ENCODE measurements around the gene DNASE1L2. TPM values are rescaled to one million over a fixed set of nuclear protein-coding genes. Genes with fewer than 3 reads are reported as not detected.

DNASE1L2 gene
- total and polyA plus RNA-seq, 2 of the 4 experiments (the other 2 are of a cell fraction): 0.18 to 0.75 TPM

DNA sequence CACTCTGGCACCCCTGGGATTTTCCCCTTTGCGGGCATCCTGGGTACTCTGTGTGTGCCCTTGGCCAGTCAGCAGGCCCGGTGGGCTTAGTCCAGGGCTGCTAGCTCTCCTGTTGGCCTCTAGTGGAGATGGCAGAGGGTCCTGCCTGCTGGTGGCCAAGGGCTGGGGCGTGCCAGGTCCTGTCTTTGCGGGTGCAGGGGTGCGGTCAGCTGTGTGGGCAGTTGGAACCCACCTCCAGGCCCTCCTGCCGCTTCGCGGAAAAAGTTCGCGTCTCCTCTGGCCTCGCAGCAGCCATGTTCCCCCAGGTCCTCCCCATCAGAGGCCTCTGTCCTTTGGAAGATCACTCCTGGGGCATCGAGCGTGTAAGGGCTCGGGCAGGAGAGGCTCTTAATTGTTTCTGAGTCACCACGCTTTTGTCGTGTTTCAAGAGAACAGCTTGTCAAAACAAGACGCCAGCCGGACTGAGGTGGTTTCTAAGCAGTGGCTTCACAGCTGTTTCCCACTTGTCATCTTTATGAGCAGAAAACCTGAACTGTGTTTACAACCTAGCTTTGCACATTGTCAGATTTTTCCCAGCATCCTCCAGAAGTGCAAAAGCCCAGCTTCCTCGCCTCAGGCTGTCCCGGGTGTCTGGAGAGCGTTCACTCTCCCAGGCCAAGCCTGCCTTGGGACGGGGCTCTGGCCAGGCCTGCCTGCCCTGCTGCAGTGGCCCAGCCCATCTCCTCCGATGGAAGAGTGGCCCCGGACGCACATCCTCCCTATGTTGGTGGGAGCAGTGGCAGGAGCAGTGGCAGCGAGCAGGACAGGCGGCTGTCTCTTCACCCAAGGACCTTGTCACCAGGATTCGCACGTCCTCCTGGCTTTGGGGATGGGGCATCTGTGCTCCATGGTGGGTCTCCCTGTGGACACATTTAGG, 5.0 kb upstream of the DNASE1L2 start:
- peaks cover 24% of the 10 kb centered on the region for H4K20me1 ChIP-seq (ENCODE audit: insufficient read depth, low read length)
- no peak overlapping the region for H2BK120ac ChIP-seq (ENCODE audit: low read depth, low read length)
- ATAC-seq (ENCODE audit: low read depth): no peak
- no peaks in the 10 kb centered on the region for H3K9me3 ChIP-seq (ENCODE audit: control insufficient read depth, insufficient read depth, low read length)
- H3K9ac ChIP-seq (ENCODE audit: low read depth, low read length): no peak overlapping the region
- H3K4me3 ChIP-seq (ENCODE audit: insufficient read depth, low read depth, low read length): no peak overlapping the region
- H3K36me3 ChIP-seq (ENCODE audit: control insufficient read depth, insufficient read depth, low read length): peaks cover 60% of the 10 kb centered on the region
- H2AK5ac ChIP-seq (ENCODE audit: low read depth, low read length): no peak overlapping the region
- H3K4me1 ChIP-seq (ENCODE audit: control insufficient read depth, insufficient read depth, low read length): peaks cover 4% of the 10 kb centered on the region
- no peak overlapping the region for H3K4me2 ChIP-seq (ENCODE audit: low read depth, low read length)
- in situ Hi-C loops (cut with MboI; ENCODE audit: low sequenced_read_pairs): no loop called here
- H3K56ac ChIP-seq (ENCODE audit: extremely low read depth, insufficient read depth, low read length): no peak overlapping the region
- no TSS peak for BruUV-seq (replicated peaks)
- no peak overlapping the region for H4K8ac ChIP-seq (ENCODE audit: low read depth in 2 of 2, low read length in 2 of 2)
- H3K27me3 ChIP-seq (ENCODE audit: control insufficient read depth, insufficient read depth, low read length): peaks cover under 1% of the 10 kb centered on the region; the same call in 1 of the 2 replicates
- ChIA-PET CTCF (no interaction called here), POLR2A (ENCODE audit: unreplicated experiment) (no interaction called here)
- intact Hi-C loops (cut with micrococcal nuclease): no loop called here
- H3K18ac ChIP-seq (ENCODE audit: low read depth, low read length): no peak overlapping the region
- WGBS, 2 experiments (ENCODE audit: extremely low coverage in 2 of 2, insufficient read length in 1 of 2): 82% methylated on average over 16 of the region's 29 CpGs; no CpG with 5 or more reads in 1 of the 2 experiments
- H2AFZ ChIP-seq (replicated peaks; ENCODE audit: low read length, poor library complexity): no peak overlapping the region
- no peak overlapping the region for H2BK5ac ChIP-seq (ENCODE audit: low read depth, low read length, poor library complexity, severe bottlenecking)
- no peak overlapping the region for H2BK15ac ChIP-seq (ENCODE audit: low read depth, low read length)
- dilution Hi-C loops (cut with HindIII; ENCODE audit: low sequenced_read_pairs, unreplicated experiment): no loop called here
- H3K9me1 ChIP-seq (ENCODE audit: insufficient read depth, low read length): peaks cover 6% of the 10 kb centered on the region; the same call in 1 of the 2 replicates
- no peak overlapping the region for H3K23ac ChIP-seq (ENCODE audit: low read depth, low read length)
- no peak overlapping the region for H3K4ac ChIP-seq (ENCODE audit: low read depth, low read length)
- no peak overlapping the region for H2BK20ac ChIP-seq (ENCODE audit: low read depth, low read length)
- H3K79me1 ChIP-seq (ENCODE audit: low read depth in 1 of 2, low read length in 2 of 2): peaks cover 2 to 25% of the 10 kb centered on the region in 2 experiments; a peak in 3 of 4 replicates
- H3K27ac ChIP-seq (ENCODE audit: insufficient read depth, low read length): no peak overlapping the region
- no peak overlapping the region for H2AK9ac ChIP-seq (replicated peaks; ENCODE audit: low read depth, low read length, poor library complexity)
- DNase-seq: no peak
- H3K14ac ChIP-seq (replicated peaks; ENCODE audit: low read depth, low read length): no peak overlapping the region
- no peak overlapping the region for H4K91ac ChIP-seq (ENCODE audit: insufficient read depth, low read depth, low read length)
- no peak overlapping the region for H4K5ac ChIP-seq (ENCODE audit: low read depth, low read length)
- TF ChIP-seq SMC3 (IDR thresholded peaks at IDR 0.05; ENCODE audit: low read depth, low read length) (no peak), MXI1 (IDR thresholded peaks at IDR 0.05; ENCODE audit: borderline replicate concordance, low read depth, low read length) (no peak), RCOR1 (IDR thresholded peaks at IDR 0.05; ENCODE audit: insufficient replicate concordance, low read length) (no peak), RFX5 (IDR thresholded peaks at IDR 0.05; ENCODE audit: low read depth, low read length) (no peak), NFE2L2 (IDR thresholded peaks at IDR 0.05; ENCODE audit: low read depth, low read length) (no peak), BHLHE40 (IDR thresholded peaks at IDR 0.05; ENCODE audit: low read depth, low read length) (no peak), CHD1 (IDR thresholded peaks at IDR 0.05; ENCODE audit: low read depth, low read length) (no peak), MAZ (IDR thresholded peaks at IDR 0.05; ENCODE audit: borderline replicate concordance, low read depth, low read length) (no peak), USF2 (IDR thresholded peaks at IDR 0.05; ENCODE audit: low read depth, low read length) (no peak), FOS (IDR thresholded peaks at IDR 0.05; ENCODE audit: low read depth, low read length) (no peak), POLR2A (IDR thresholded peaks at IDR 0.05; ENCODE audit: low read depth, low read length) (no peak), ELK1 (IDR thresholded peaks at IDR 0.05; ENCODE audit: borderline replicate concordance, low read depth, low read length) (no peak), RAD21 (IDR thresholded peaks at IDR 0.05; ENCODE audit: low read length) (no peak), MAFK (IDR thresholded peaks at IDR 0.05; ENCODE audit: low read depth, low read length) (no peak), CEBPB (IDR thresholded peaks at IDR 0.05; ENCODE audit: low read depth, low read length) (no peak)

Measured in IMR-90 (cell line).